ENCODE results near the gene GPR39. TPM values are rescaled to one million over a fixed set of nuclear protein-coding genes. Genes with fewer than 3 reads are reported as not detected.

Gene GPR39
- total RNA-seq, 1 donor from 2014 or later, result 1.3 TPM

- no peak for DNase-seq (ENCODE audit: low spot score)
Observed at GRCh38 chr2:132442278-132442677, 25.7 kb downstream of the GPR39 start.

DNA sequence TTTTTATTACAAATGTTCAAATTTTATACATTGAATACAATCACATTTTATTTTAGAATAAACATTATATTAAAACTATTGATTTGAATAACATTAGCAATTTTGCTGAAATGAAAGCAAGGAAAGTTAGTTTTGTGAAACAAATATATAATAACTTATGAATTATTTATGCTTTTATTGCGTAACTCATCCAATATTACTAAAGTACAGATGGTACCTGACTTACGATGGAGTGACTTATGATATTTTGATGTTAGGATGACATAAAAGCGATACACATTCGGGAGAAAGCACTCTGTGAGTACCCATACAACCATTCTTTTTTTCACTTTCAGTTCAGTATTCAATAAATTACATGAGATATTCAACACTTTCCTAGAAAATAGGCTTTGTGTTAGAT is 26.5 kb downstream of the GPR39 start:
- no peak for DNase-seq (ENCODE audit: low spot score)

DNA sequence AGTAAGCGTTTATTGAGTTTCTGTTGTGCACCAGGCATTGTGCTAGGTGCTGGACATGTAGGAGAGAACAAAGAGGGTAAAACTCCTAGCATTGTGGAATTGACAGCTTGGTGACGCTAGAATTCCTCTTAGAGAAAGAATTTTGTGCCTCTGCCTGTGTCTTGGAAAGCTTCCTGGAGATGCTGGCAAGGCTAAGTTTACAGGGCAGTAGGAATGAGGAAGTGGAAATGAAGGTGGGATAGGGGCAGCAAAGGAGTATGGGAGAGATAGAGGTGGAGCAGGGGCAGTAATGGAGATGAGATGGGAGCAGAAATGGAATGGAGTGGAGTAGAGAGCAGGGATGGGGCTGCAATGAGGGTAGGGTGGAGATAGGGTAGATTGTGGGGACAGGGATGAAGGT is 29.8 kb downstream of the GPR39 start:
- no peak for DNase-seq (ENCODE audit: low spot score)

- no peak for DNase-seq (ENCODE audit: low spot score)
Observed at GRCh38 chr2:132448331-132448730, 31.7 kb downstream of the GPR39 start.

DNA sequence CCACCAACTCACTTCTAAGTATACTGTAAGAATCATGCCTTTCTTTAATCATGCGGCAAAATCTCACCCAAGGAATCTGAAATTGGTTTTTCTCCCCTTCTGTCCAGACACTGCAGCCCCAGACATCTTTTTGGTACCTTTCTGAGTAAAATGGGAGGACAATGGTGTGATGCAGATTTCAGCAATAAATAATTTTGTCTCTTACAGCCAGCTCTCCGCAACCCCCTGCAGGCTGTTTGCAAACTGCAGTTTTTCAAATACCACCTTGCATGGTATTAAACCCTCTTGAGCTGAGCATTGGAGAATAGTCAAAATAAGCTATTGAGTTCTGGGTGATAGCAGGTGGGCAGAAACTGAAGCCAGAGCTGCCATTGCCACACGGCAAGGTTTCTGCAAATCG is 32.2 kb downstream of the GPR39 start:
- no peak for DNase-seq (ENCODE audit: low spot score)

GRCh38 chr2:132449868-132450267 is 33.3 kb downstream of the GPR39 start:
- no peak for DNase-seq (ENCODE audit: low spot score)

GRCh38 chr2:132460781-132461180 is 44.2 kb downstream of the GPR39 start:
- no peak for DNase-seq (ENCODE audit: low spot score)

DNA sequence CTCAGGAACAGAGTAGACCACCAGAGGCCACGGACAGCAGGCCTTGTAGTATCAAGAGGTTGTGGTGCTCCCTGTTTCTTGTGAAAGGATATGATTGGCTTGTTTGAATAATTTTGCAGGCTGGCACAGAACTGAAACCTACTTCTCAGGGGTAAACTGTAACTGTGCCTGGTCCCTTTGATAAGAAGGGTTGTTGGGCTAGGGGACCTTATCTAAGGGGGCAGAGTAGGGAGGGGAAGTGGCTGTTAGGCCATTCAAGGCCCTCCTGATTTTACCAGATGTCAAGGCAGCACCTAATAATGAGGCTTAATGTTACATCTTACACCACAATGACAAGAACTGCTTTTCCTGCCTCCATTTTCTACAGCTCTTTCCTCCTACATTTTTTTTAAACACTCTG is 45.6 kb downstream of the GPR39 start:
- DNase-seq (ENCODE audit: low spot score), result no peak

GRCh38 chr2:132463719-132464118 is 47.1 kb downstream of the GPR39 start:
- no peak for DNase-seq (ENCODE audit: low spot score)

DNA sequence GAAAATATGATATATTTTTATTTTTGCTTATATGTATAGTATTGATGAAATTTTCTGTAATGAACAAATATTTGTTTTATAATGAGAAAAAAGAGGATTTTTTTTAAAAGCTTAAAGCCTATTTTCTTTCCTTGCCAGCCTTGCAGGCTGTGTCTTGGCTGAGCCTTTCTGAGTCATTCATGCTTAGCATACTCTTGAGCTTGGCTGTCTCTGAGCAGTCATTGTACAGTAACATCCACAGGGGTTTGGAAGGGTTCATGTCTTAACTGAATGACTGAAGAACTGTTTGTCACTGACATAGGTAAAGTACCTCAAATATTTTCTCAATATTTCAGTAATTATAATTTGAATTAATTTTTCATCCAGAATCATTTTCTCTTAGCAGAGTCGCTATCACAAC is 49.3 kb downstream of the GPR39 start:
- no peak for DNase-seq (ENCODE audit: low spot score)

- DNase-seq (ENCODE audit: low spot score), result no peak
Observed at GRCh38 chr2:132466428-132467028, 49.9 kb downstream of the GPR39 start.

DNA sequence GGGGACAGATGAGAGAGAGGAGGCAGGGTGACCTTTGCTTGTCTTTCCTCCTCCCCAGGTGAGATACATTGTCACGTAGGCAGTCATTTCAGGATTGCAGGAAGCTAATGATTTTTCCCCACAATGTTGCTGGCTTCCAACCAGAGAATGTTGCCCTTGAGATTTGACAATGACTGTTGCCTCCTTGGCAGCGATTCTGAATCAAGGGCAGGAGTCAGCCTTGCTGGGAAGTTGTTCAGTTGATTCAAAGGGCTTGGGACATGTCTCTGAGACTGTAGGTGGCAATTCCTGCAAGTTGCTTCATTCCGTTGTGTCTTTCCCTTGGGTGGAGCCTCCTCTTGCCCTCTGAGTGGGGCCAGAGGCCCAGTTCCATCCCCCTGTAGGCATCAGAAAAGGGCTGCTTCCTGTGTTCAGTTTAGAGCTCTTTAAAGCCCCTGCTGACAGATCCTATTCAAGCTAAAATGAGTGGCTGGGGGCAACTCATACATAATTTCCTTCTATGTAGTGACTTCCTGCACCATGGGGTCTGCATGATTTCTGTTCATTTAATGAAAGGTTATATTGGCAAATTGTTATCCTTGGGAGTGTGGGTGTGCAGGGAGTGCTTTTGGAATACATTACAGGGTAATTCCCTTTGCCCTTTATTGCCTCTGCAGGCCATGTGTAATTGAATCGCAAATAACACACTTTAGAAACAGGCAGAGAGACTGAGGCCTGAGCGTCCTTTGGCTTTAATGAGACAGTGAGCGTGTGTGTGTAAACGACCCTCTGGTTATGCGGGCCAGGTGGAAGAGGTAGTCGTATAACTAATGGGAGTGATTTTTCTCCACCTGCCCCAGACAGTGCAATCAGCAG is 52.4 kb downstream of the GPR39 start:
- DNase-seq (ENCODE audit: low spot score), result no peak

GRCh38 chr2:132470746-132471145 is 54.1 kb downstream of the GPR39 start:
- no peak for DNase-seq (ENCODE audit: low spot score)

- DNase-seq (ENCODE audit: low spot score), result no peak
Observed at GRCh38 chr2:132473174-132473883, 56.7 kb downstream of the GPR39 start.

DNA sequence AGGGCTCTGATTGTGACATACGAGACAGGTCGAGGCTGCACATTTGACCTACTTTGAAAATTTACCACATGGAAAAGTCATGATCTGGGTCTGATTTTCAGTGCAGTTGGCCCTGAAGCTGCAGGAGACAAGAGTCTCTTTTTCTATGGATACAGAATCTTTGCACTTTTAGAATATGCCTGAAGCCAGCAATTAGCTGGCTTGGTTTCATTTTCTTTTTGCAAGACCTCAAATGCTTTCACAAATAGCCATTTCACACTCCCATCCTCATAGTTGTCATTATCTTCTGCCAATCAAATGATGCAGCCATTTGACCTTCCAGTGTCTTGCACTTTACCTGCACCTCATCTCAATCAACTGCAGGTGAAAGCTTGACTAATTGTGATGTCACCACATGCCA is 59.0 kb downstream of the GPR39 start:
- DNase-seq (ENCODE audit: low spot score), result no peak

GRCh38 chr2:132477436-132477835 is 60.8 kb downstream of the GPR39 start:
- DNase-seq (ENCODE audit: low spot score), result no peak

GRCh38 chr2:132477962-132478361 is 61.4 kb downstream of the GPR39 start:
- DNase-seq (ENCODE audit: low spot score), result no peak

DNA sequence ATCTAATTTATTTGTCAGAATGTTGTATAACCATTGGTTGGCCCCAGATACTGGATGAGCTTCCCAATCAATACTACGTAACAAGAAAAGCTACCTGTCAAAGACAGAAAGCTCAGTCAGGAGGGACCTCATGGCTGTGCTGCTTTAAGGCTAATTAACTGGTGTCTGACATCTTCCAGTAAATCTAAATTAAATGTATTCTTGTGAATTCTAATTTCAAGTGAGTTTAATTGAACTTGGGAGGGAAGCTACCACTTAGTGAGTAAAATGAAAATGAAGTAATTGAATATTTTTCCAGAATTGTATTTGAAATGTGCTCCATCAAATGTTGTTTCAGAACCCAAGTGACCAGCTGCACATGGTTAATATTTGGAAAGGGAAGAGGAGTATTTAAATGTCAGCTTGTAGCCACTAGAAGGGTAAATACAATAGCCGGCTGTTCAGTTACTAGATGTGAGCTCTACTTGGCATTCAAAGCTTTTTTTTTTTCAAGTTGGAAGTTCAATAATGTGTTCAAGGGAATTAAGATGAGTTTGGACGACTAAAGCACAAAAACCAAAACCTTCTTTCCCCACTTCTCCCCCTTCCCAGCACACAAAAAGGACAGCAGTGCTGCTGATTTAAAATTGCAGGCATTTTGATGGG is 62.0 kb downstream of the GPR39 start:
- DNase-seq (ENCODE audit: low spot score), result no peak

- no peak for DNase-seq (ENCODE audit: low spot score)
Observed at GRCh38 chr2:132479155-132479554, 62.5 kb downstream of the GPR39 start.

- no peak for DNase-seq (ENCODE audit: low spot score)
Observed at GRCh38 chr2:132482821-132483220, 66.2 kb downstream of the GPR39 start.

DNA sequence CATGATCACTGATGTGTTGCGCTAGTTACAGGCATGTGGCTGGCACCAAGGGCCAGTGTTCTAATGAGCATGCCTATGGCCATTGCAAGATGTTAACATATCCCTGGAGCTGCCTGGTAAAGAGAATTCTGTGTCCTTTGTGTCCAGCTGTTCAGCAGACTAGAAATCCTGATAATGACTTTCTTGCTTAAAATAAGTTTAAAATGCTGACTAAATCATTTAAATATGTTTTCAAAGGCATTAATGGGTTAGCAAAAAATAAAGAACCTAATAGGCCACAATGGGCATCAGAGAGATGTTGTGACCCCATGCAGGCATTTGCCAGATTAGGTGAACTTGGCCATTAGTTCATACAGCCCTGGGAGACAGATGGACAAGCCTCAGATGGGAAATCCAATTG is 67.5 kb downstream of the GPR39 start:
- no peak for DNase-seq (ENCODE audit: low spot score)

DNA sequence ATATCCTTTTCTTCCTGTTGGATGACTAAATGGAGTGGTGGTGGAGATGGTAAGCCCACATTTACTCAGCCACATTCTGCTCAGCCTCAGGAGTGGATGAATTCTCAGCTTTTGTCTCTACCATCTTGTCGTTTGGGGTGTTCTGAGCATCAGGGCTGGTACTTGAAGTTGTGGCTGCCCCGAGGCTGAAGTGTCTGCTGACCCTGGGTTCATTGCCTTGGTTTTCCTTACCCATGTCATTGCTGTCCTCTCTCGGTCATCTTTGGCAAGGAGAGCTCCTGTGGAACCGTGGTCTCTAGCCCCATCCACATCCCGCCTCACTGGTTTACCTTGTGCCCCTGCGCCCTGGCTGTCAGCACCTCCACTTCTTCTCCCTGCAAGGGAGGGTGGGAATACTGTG is 71.9 kb downstream of the GPR39 start:
- DNase-seq (ENCODE audit: low spot score), result no peak

All from mesenteric fat pad (tissue), 1 donor.